ENCODE results near the gene GRSF1.

GRCh38 chr4:70772929-70773555 lies 66.6 kb downstream of the GRSF1 start:
- TF ChIP-seq, protein P1, sequence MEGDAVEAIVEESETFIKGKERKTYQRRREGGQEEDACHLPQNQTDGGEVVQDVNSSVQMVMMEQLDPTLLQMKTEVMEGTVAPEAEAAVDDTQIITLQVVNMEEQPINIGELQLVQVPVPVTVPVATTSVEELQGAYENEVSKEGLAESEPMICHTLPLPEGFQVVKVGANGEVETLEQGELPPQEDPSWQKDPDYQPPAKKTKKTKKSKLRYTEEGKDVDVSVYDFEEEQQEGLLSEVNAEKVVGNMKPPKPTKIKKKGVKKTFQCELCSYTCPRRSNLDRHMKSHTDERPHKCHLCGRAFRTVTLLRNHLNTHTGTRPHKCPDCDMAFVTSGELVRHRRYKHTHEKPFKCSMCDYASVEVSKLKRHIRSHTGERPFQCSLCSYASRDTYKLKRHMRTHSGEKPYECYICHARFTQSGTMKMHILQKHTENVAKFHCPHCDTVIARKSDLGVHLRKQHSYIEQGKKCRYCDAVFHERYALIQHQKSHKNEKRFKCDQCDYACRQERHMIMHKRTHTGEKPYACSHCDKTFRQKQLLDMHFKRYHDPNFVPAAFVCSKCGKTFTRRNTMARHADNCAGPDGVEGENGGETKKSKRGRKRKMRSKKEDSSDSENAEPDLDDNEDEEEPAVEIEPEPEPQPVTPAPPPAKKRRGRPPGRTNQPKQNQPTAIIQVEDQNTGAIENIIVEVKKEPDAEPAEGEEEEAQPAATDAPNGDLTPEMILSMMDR (IDR thresholded peaks at IDR 0.05) = no peak
- TF ChIP-seq POLR2AphosphoS5 (IDR thresholded peaks at IDR 0.05) = no peak

All from prostate gland (tissue), 2 donors.